Sigmoid colon (tissue), 7 donors: Measurements from ENCODE around the gene ZNF319. TPM values are rescaled to one million over a fixed set of nuclear protein-coding genes. Genes with fewer than 3 reads are reported as not detected.
A peak's percentile ranks its signal among the peaks of the same experiment; 100 is the strongest.

Source experiments
- DNase-seq: peaks from one replicate; pipeline ENCODE4 v3.0.0-alpha.2; 2019
- H3K27ac ChIP-seq, 4 donors: fragments of 200-600 bp; sonication (generic); one replicate each; pipeline ENCODE4 v1.5.1; 2016 to 2019; ENCODE audit warnings: mild to moderate bottlenecking in 1 of 4
- H3K27me3 ChIP-seq, 3 donors: fragments of 200-600 bp; sonication (generic); one replicate each; pipeline ENCODE4 v1.5.1; 2019; ENCODE audit warnings: mild to moderate bottlenecking in 1 of 3
- H3K36me3 ChIP-seq, 4 donors: fragments of 200-600 bp; sonication (generic); one replicate each; pipeline ENCODE4 v1.5.1; 2016 to 2019
- H3K4me1 ChIP-seq, 4 donors: fragments of 200-600 bp; sonication (generic); one replicate each; pipeline ENCODE4 v1.5.1; 2017 to 2019
- H3K4me3 ChIP-seq, 4 donors: fragments of 200-600 bp; sonication (generic); one replicate each; pipeline ENCODE4 v1.5.1; 2017 to 2019; ENCODE audit warnings: mild to moderate bottlenecking in 2 of 4, moderate library complexity in 1 of 4
- H3K9me3 ChIP-seq, 4 donors: fragments of 200-600 bp in 3 of 4; sonication (generic) in 3 of 4; one replicate each; pipeline versions ENCODE4 v1.5.1 to v1.6.1; 2013 to 2019
- EP300 ChIP-seq, 4 donors: sonication (generic); formaldehyde crosslinking; IDR thresholded peaks; one replicate each; pipeline ENCODE4 v1.6.1; 2017; ENCODE audit warnings: antibody characterized with exemption in 4 of 4
- POLR2A ChIP-seq, 2 donors: fragments of 450-650 bp; IDR thresholded peaks; one replicate each; pipeline ENCODE4 v1.6.1; 2016; ENCODE audit warnings: antibody characterized with exemption in 2 of 2, mild to moderate bottlenecking in 2 of 2, moderate library complexity in 2 of 2
- POLR2AphosphoS5 ChIP-seq, 4 donors: sonication (generic); formaldehyde crosslinking; IDR thresholded peaks; one replicate each; pipeline ENCODE4 v1.6.1; 2017; ENCODE audit warnings: antibody characterized with exemption in 4 of 4
- WGBS, 2 donors: extraction: QIAGEN DNeasy Blood & Tissue Kit; methylation state at CpG; one replicate each; pipeline ENCODE4 v1.1.7; 2013; 5-methylcytosine and 5-hydroxymethylcytosine counted together
- intact Hi-C: fragments of 100-400 bp; cut with DNase I; formaldehyde crosslinking; loops from one replicate; pipeline ENCODE4 v1.15.1; 2023
- polyA plus RNA-seq, 3 donors: library from polyadenylated mRNA; stranded (reverse); fragments of 200-250 nt; gene quantifications; one replicate each; pipeline ENCODE4 v1.2.3, GENCODE V29; 2013
- total RNA-seq, 4 donors: library from RNA; depleted of rRNA; stranded (reverse); fragments of >200 nt; gene quantifications; one replicate each; pipeline ENCODE4 v1.1.0, GENCODE V29; 2016
- TF ChIP-seq, protein P1 (sequence below), 4 experiments: fragments of 450-650 bp in 3 of 4; fragments of 200-600 bp in 1 of 4; IDR thresholded peaks; one replicate each; pipeline ENCODE4 v1.5.1; 2016 to 2019; ENCODE audit warnings: antibody characterized with exemption in 4 of 4, mild to moderate bottlenecking in 3 of 4, moderate library complexity in 2 of 4
- donor health status: healthy with polysubstance abuse.
- donor health status: Bipolar disorder and iron deficiency.
- donor health status: healthy.

ZNF319 gene
- total and polyA plus RNA-seq, 7 donors, result 1.2 to 5.7 (median 4.8) TPM

DNA sequence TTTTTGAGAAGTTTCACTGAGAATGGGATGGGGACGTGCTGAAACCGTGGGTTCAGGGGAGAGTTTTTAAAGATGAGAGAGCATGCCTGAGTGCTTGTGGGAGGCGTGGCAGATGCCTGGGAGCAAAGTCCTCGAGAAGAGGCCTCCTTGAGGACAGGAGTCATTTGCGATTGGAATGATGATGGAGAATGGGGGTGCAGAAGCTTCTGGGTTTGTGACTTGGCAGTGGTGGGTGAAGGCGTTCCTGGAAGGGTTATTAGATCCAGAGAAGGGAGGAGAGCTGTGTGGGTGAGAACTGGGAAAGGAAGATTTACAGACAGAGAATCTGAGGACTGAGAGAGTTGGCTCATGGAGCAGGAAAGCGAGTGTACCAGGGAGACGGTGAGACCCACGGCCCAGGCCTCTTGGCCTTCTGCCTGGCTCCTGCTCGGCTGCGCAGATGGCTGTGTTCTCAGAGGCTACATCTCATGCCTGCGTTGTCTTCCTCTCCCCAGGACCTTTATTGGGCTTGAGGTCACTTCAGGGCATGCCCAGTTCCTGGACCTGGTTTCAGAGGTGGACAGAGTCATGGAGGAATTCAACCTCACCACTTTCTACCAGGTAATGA is 16.5 kb upstream of the ZNF319 start:
- Histone ChIP-seq H3K4me3 (no peak overlapping the region), H3K36me3 (peaks cover 0 to 43% (median 11%) of the 10 kb centered on the region in 4 donors), H3K27ac (peak overlapping the region in 1 of 4 donors; percentile 39), H3K9me3 (no peaks in the 10 kb centered on the region), H3K27me3 (no peaks in the 10 kb centered on the region), H3K4me1 (peaks cover 0 to 26% (median 10%) of the 10 kb centered on the region in 4 donors)
- intact Hi-C loops, result no loop called here
- DNase-seq, result no peak
- WGBS, 2 donors, result 65 to 71% methylated on average over 12 of the region's 12 CpGs
- TF ChIP-seq EP300 (IDR thresholded peaks at IDR 0.05) (no peak), POLR2A (IDR thresholded peaks at IDR 0.05) (no peak), POLR2AphosphoS5 (IDR thresholded peaks at IDR 0.05) (no peak)
- TF ChIP-seq, protein P1, sequence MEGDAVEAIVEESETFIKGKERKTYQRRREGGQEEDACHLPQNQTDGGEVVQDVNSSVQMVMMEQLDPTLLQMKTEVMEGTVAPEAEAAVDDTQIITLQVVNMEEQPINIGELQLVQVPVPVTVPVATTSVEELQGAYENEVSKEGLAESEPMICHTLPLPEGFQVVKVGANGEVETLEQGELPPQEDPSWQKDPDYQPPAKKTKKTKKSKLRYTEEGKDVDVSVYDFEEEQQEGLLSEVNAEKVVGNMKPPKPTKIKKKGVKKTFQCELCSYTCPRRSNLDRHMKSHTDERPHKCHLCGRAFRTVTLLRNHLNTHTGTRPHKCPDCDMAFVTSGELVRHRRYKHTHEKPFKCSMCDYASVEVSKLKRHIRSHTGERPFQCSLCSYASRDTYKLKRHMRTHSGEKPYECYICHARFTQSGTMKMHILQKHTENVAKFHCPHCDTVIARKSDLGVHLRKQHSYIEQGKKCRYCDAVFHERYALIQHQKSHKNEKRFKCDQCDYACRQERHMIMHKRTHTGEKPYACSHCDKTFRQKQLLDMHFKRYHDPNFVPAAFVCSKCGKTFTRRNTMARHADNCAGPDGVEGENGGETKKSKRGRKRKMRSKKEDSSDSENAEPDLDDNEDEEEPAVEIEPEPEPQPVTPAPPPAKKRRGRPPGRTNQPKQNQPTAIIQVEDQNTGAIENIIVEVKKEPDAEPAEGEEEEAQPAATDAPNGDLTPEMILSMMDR (IDR thresholded peaks at IDR 0.05), result no peak

DNA sequence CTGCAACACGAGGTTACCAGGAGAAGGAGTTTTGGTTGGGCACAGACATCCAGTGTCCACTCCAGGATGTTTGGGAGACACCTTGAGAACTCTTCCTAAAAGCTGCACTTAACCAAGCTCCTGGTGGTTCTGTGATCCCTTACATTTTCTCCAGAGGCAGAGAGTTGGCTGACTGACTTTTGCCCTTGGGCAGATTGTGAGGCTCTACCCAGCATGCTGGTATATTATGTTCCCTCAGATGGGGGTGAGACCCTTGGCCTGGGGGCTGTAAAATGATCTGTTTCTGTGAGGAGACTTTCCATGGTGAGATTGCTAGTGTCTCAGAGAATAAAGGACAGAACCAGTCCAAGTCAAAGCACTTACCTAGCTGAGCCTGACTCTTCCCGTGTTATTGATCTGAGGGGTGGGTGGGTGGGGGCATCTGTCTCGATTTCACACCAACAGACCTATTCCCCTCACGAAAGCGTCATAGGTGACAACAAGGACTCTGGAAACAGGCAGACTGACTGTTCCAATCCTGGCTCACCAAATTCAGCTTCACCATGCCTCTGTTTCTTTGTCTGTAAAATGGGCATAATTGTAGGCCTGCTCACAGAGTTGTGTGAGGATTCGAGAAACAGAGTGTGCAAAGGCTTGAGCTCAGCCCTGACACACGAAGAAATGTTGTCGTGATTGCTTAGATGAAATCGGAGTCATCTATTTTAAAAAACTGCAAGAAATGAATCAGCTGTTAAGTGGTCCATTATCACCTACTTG is 12.9 kb upstream of the ZNF319 start:
- H3K27ac ChIP-seq, result no peak overlapping the region
- TF ChIP-seq POLR2A (IDR thresholded peaks at IDR 0.05) (no peak), POLR2AphosphoS5 (IDR thresholded peaks at IDR 0.05) (no peak), EP300 (IDR thresholded peaks at IDR 0.05) (no peak)
- TF ChIP-seq, protein P1 (IDR thresholded peaks at IDR 0.05), result no peak
- H3K4me1 ChIP-seq, result peaks cover 0 to 13% (median 0%) of the 10 kb centered on the region in 4 donors
- no peak overlapping the region for H3K4me3 ChIP-seq
- no peaks in the 10 kb centered on the region for H3K9me3 ChIP-seq
- intact Hi-C loops, result no loop called here
- peaks cover 0 to 45% (median 23%) of the 10 kb centered on the region in 4 donors for H3K36me3 ChIP-seq
- no peaks in the 10 kb centered on the region for H3K27me3 ChIP-seq
- DNase-seq, result no peak
- 91 to 93% methylated on average over 9 of the region's 9 CpGs for WGBS, 2 donors

DNA sequence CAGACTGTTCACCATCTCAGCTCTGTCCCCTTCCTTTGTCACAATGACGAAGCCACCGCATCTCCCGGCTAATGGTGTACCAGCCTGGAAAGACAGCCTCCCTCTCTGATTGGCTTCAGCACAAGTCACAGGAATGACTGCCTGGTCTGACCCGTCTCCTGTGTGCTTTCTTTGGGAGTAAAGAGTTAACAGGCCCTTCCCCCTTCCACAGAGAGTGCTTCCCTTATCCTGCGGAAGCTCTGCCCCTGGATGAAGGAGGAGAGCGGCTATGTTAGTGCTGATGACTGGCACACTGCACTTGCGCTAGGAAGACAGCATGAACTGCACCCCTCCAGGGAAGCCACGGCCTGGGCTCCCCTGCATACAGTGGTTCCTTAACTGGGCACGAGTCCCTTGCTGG is 12.0 kb upstream of the ZNF319 start:
- Histone ChIP-seq H3K9me3 (no peaks in the 10 kb centered on the region), H3K4me1 (peaks cover 0 to 11% (median 0%) of the 10 kb centered on the region in 4 donors), H3K27me3 (no peaks in the 10 kb centered on the region), H3K36me3 (peaks cover 0 to 38% (median 23%) of the 10 kb centered on the region in 4 donors), H3K27ac (no peak overlapping the region), H3K4me3 (no peak overlapping the region)
- intact Hi-C loops, result no loop called here
- no peak for TF ChIP-seq POLR2AphosphoS5 (IDR thresholded peaks at IDR 0.05)
- TF ChIP-seq EP300 (IDR thresholded peaks at IDR 0.05), result no peak
- TF ChIP-seq, protein P1 (IDR thresholded peaks at IDR 0.05), result no peak
- TF ChIP-seq POLR2A (IDR thresholded peaks at IDR 0.05), result no peak
- no peak for DNase-seq
- 86 to 90% methylated on average over 9 of the region's 9 CpGs for WGBS, 2 donors

DNA sequence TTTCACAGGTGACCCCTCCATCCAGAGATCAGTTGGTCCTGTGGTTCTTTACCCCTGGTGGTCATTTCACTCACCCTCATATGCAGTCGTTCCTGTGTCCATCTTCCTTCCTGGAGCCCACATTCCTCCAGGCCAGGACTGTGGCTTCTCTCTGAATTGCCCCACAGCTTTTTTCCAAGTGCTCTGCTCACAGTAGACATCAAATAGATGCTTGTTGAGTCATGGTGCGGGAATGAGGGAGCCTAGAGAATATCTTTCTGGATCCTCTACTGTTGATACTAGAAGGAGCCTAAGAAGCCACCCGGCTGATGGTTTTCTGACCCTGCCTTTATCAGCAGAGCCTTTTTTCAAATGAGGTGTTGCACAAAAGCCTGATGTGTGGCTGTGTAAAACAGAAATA is 11.2 kb upstream of the ZNF319 start:
- 88 to 92% methylated on average over 3 of the region's 3 CpGs for WGBS, 2 donors
- no peaks in the 10 kb centered on the region for H3K27me3 ChIP-seq
- no peak overlapping the region for H3K4me3 ChIP-seq
- intact Hi-C loops, result no loop called here
- H3K27ac ChIP-seq, result no peak overlapping the region
- peaks cover 0 to 35% (median 26%) of the 10 kb centered on the region in 4 donors for H3K36me3 ChIP-seq
- peaks cover 0 to 2% (median 0%) of the 10 kb centered on the region in 4 donors for H3K4me1 ChIP-seq
- no peak for DNase-seq
- TF ChIP-seq, protein P1 (IDR thresholded peaks at IDR 0.05), result no peak
- no peak for TF ChIP-seq POLR2AphosphoS5 (IDR thresholded peaks at IDR 0.05)
- no peak for TF ChIP-seq POLR2A (IDR thresholded peaks at IDR 0.05)
- TF ChIP-seq EP300 (IDR thresholded peaks at IDR 0.05), result no peak
- no peaks in the 10 kb centered on the region for H3K9me3 ChIP-seq
